Pons (tissue), 1 donor: ENCODE results near the gene IL4.

Source experiments
- DNase-seq: peaks from one replicate; pipeline ENCODE4 v3.0.0-alpha.2; 2016; ENCODE audit warnings: low spot score

IL4 gene

GRCh38 chr5:132658381-132659302 lies 15.1 kb upstream of the IL4 start:
- peak; percentile 44 for DNase-seq

DNA sequence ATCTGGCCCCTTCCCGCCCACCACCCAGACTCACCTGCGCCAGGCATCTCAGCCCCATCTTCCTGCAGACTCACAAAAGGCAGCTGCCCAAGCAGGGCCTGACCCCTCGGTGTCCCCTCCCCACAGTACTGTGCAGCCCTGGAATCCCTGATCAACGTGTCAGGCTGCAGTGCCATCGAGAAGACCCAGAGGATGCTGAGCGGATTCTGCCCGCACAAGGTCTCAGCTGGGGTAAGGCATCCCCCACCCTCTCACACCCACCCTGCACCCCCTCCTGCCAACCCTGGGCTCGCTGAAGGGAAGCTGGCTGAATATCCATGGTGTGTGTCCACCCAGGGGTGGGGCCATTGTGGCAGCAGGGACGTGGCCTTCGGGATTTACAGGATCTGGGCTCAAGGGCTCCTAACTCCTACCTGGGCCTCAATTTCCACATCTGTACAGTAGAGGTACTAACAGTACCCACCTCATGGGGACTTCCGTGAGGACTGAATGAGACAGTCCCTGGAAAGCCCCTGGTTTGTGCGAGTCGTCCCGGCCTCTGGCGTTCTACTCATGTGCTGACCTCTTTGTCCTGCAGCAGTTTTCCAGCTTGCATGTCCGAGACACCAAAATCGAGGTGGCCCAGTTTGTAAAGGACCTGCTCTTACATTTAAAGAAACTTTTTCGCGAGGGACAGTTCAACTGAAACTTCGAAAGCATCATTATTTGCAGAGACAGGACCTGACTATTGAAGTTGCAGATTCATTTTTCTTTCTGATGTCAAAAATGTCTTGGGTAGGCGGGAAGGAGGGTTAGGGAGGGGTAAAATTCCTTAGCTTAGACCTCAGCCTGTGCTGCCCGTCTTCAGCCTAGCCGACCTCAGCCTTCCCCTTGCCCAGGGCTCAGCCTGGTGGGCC lies 13.9 kb upstream of the IL4 start:
- no peak for DNase-seq

- DNase-seq, result no peak
Measured at GRCh38 chr5:132661231-132662003, 12.4 kb upstream of the IL4 start.

GRCh38 chr5:132662004-132662401 lies 11.8 kb upstream of the IL4 start:
- DNase-seq, result no peak

GRCh38 chr5:132662925-132663770 lies 10.6 kb upstream of the IL4 start:
- peak; percentile 11 for DNase-seq

- no peak for DNase-seq
Measured at GRCh38 chr5:132663771-132664695, 9.8 kb upstream of the IL4 start.

DNA sequence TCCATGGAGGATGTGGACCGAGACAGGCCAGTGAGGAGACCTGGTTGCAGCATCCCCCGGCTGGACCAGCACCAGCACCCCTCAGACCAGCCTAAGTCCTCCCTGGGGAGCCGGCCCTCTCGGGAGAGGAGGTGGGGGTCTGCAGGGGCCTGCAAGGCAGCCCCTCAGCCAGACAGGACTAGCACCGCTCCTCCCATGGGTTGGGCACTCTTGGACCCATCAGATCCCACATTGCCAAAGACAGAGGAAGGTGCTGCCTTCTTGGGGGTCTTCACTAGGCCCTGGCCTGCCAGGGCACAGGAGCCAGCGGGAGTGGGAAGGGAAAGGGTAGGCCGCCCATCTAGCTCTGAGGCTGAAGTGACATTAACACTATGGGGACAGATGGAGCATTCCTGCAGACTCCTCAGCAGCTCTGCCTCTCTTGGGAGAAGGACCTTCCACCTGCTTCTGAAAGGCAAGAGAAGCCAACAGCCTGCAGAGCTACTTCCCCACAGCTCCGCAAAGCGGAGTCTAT lies 9.0 kb upstream of the IL4 start:
- DNase-seq, result no peak

DNA sequence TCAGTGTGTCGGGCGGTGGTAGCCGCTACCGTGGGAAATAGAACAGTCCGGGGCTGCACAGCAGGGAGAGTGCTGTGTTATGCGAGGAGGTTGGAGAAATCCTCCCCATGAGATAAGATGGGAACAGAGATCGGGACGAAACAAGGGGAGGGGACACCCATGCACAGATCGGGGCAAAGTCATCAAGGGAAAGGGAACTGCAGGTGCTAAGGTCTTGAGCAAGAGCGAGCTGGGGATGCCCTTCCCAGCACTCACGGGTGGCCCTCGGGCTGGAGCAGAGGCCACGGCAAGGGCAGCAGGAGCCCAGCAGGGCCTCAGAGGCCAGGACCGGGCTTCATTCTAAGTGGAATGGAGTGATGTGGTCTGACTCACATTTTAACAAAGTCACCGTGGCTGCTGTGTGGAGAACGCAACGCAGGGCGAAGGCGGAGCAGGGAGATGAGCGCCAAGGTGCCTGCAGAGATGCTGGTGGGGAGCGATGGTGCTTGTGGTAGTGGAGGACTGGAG lies 8.2 kb upstream of the IL4 start:
- no peak for DNase-seq

- DNase-seq, result no peak
Measured at GRCh38 chr5:132666310-132667123, 7.3 kb upstream of the IL4 start.

DNA sequence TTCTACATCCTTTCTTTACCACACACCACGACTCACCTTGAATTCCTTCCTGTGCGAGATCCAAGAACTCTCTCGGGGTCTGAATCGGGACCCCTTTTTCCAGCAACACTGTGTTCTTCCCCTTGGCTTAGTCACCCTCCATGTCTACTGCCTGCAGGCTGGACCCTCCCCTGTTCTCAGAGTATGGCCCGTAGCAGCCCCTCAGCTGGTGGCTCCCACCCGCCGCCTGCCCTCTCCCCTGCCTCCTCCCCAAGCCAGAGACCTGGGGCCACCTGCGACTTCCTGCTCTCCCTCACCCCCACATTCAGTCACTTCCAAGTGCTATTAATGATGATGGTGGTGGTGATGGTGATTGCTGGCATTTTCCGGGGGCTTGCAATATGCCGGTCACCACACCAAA lies 6.5 kb upstream of the IL4 start:
- no peak for DNase-seq

DNA sequence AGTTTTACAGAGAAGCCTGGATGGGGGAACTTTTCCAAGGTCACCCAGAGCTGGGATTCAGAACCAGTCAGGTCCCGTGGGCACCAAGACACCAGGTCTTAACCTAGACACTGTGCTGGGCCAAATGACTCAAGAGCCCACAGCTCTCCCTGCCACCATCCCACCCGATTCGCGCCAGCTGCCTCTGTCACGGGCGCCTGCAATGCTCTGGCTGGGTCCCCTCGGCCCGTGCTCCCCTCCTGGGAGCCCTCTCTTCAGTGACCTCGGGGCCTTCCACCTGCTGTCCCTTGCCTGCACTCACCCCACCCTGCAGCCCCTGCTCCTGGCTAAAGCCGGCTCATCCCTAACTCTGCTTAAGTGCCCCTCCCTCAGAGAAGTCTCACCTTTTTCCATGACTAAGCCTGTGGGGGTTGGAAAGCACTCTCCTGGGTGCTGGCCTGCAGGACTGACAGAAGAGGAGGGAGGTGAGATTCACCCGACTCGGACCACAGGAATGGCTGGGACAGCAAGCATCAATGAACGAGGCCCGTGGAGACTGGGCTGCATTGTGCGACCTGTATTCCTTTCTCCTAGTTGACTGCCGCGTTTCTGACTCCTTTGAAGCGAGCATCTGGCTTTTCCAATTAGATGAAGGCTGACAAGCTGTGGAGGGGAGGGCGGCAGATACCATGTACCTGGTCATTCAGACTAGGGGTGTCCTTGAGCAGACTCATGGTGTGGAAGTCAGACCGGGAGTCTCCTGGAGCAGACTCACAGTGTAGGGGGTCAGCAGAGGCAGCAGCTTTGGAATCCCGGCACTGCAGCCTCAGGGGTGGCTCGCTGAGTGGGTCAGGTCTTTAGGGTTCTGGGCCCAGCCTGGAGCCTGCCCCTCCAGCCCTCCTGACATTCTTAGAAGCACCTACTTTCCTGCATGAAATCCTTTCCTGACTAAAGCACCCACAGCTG lies 5.8 kb upstream of the IL4 start:
- DNase-seq, result no peak

GRCh38 chr5:132668706-132669454 lies 4.9 kb upstream of the IL4 start:
- DNase-seq, result no peak

- DNase-seq, result no peak
Measured at GRCh38 chr5:132669455-132669820, 4.4 kb upstream of the IL4 start.

GRCh38 chr5:132669966-132670882 lies 3.6 kb upstream of the IL4 start:
- no peak for DNase-seq

GRCh38 chr5:132671000-132671399 lies 2.8 kb upstream of the IL4 start:
- DNase-seq, result no peak

GRCh38 chr5:132673488-132673887 lies 301 bp upstream of the IL4 start:
- no peak for DNase-seq
